ENCODE measurements around the gene CALD1. TPM values are rescaled to one million over a fixed set of nuclear protein-coding genes. Genes with fewer than 3 reads are reported as not detected.

The CALD1 gene
- total RNA-seq, 1 donor = 3,507 TPM

DNA sequence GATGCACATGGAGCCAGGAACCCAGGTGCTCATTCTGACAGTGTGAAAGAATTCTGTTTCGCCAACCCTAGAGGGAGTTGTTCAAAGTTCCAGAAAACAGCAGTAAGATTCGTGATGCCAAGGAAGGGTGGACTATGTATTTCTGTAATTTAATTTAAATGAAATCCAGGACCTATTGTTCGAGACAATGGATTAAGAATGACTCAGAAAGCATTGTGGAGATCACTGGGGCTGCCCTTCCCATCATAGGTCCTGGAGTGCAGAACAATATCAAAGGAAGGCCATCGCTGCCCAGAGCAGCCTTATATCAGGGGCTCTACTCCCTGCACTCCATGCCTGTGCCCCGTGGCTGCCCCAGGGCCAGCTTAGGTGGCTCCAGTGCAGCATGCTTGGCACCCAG, 32.1 kb upstream of the CALD1 start:
- TF ChIP-seq CTCF (IDR thresholded peaks at IDR 0.05; ENCODE audit: insufficient read depth, low read depth, low read length) = no peak

GRCh38 chr7:134750083-134751062, 29.1 kb upstream of the CALD1 start:
- DNase-seq (ENCODE audit: low read depth) = peak; percentile 51
- peak; percentile 69 for TF ChIP-seq CTCF (IDR thresholded peaks at IDR 0.05; ENCODE audit: insufficient read depth, low read depth, low read length)
- no peak overlapping the region for H3K4me3 ChIP-seq (ENCODE audit: low read depth, low read length)

More for the DNA sequence above, 32.1 kb upstream of the CALD1 start:
- no peak for DNase-seq (ENCODE audit: low read depth)
- no peak overlapping the region for H3K4me3 ChIP-seq (ENCODE audit: low read depth, low read length)

GRCh38 chr7:134752006-134752760, 27.3 kb upstream of the CALD1 start:
- peak; percentile 67 for DNase-seq (ENCODE audit: low read depth)
- no peak overlapping the region for H3K4me3 ChIP-seq (ENCODE audit: low read depth, low read length)
- no peak for TF ChIP-seq CTCF (IDR thresholded peaks at IDR 0.05; ENCODE audit: insufficient read depth, low read depth, low read length)

- peak; percentile 59 for DNase-seq (ENCODE audit: low read depth)
- H3K4me3 ChIP-seq (ENCODE audit: low read depth, low read length) = no peak overlapping the region
- peak; percentile 76 for TF ChIP-seq CTCF (IDR thresholded peaks at IDR 0.05; ENCODE audit: insufficient read depth, low read depth, low read length)
Measured at GRCh38 chr7:134755422-134756022, 23.9 kb upstream of the CALD1 start.

GRCh38 chr7:134757938-134758337, 21.5 kb upstream of the CALD1 start:
- no peak overlapping the region for H3K4me3 ChIP-seq (ENCODE audit: low read depth, low read length)
- DNase-seq (ENCODE audit: low read depth) = peak; percentile 35
- no peak for TF ChIP-seq CTCF (IDR thresholded peaks at IDR 0.05; ENCODE audit: insufficient read depth, low read depth, low read length)

DNA sequence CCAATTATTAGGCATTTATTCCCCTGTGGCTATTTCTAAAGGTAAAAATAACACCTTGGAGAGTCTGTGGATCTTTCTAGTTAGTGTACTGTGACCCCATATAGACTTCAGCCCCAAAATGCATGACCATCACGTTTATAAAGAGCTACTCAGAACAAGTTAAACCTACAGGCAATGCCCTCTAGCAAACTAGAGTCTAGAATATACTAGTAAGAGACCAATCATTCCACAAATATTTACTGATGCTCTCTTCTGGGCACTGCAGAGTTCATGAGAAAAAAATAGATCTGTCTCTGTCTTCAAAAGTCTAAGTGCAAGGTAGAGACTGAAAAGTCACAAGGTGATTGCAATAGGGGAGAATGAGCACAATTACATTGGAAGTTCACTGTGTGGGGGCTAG, 20.5 kb upstream of the CALD1 start:
- no peak overlapping the region for H3K4me3 ChIP-seq (ENCODE audit: low read depth, low read length)
- DNase-seq (ENCODE audit: low read depth) = no peak
- TF ChIP-seq CTCF (IDR thresholded peaks at IDR 0.05; ENCODE audit: insufficient read depth, low read depth, low read length) = no peak

Measured in fibroblast of villous mesenchyme (primary cell).